ENCODE data around the gene OR4E2. TPM values are rescaled to one million over a fixed set of nuclear protein-coding genes. Genes with fewer than 3 reads are reported as not detected.

Gene OR4E2, protein sequence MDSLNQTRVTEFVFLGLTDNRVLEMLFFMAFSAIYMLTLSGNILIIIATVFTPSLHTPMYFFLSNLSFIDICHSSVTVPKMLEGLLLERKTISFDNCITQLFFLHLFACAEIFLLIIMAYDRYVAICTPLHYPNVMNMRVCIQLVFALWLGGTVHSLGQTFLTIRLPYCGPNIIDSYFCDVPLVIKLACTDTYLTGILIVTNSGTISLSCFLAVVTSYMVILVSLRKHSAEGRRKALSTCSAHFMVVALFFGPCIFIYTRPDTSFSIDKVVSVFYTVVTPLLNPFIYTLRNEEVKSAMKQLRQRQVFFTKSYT
- not detected in 2 replicates for total RNA-seq

GRCh38 chr14:21653331-21653885 lies at the start of gene OR4E2:
Gene OR4E2, plus strand, starts transcription at chr14:21653835. Its CDS starts 11,248 bp downstream, at chr14:21665083.

GRCh38 chr14:21634840-21635239 lies 18.8 kb upstream of the OR4E2 start, which contains the start of gene OR10G2:
Gene OR10G2, minus strand, starts transcription at chr14:21634940. Its CDS starts 98 bp downstream, at chr14:21634842.

DNA sequence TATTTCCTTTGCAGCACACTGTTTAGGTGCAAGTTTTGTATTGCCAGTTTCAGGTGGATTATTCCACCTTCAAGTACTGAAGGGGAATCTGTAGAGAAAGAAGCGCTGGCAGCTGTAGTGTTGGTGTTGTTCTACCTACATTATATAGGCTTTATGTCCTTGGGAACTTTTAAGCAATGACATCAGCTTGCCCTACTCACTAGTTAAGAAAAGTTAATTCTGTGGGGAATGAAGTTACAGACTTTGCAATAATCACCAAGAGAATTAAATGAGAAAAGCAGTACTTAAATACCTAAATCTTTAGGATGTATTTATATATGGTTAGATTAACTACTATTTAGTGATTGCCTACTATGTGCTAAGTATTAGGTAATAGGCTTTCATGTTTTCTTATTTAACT lies 20.1 kb downstream of the OR4E2 start, which contains the start of gene OR4E1:
TSS of gene OR4E1 (minus strand) at position 101 of the 400 bp plus-strand sequence. CDS start 2,883 bp downstream, outside the sequence.

Other genes with a start within 250 kb of the OR4E2 start
- 47.7 and 51.1 TPM in 2 replicates for gene CHD8, start 197.7 kb upstream of the OR4E2 start, total RNA-seq
- gene RAB2B, start 176.9 kb upstream of the OR4E2 start, total RNA-seq = 20.7 and 24.2 TPM in 2 replicates
- 21.5 and 30.5 TPM in 2 replicates for gene TOX4, start 176.6 kb upstream of the OR4E2 start, total RNA-seq
- 39.2 and 52.8 TPM in 2 replicates for gene METTL3, start 142.5 kb upstream of the OR4E2 start, total RNA-seq
- gene SALL2, start 127.5 kb upstream of the OR4E2 start, total RNA-seq = 1.5 and 2.1 TPM in 2 replicates
- not detected in 2 replicates for gene OR10G3, start 73.8 kb upstream of the OR4E2 start, total RNA-seq
- gene OR10G2, start 18.9 kb upstream of the OR4E2 start, total RNA-seq = not detected in 2 replicates
- not detected in 2 replicates for gene OR4E1, start 20.0 kb downstream of the OR4E2 start, total RNA-seq